Vagina (tissue), 2 donors: Measurements from ENCODE around the gene TENT5C.

Experiments used
- POLR2A ChIP-seq, 2 donors: fragments of 450-650 bp; IDR thresholded peaks; one replicate each; pipeline ENCODE4 v1.6.1; 2017; ENCODE audit warnings: antibody characterized with exemption in 2 of 2, mild to moderate bottlenecking in 2 of 2, moderate library complexity in 2 of 2
- POLR2AphosphoS5 ChIP-seq, 2 donors: sonication (generic); formaldehyde crosslinking; IDR thresholded peaks; one replicate each; pipeline ENCODE4 v1.9.0; 2017; ENCODE audit warnings: antibody characterized with exemption in 2 of 2, mild to moderate bottlenecking in 2 of 2, low read depth in 1 of 2; ENCODE audit not compliant: insufficient read depth in 1 of 2
- TF ChIP-seq, protein P1 (sequence below), 3 experiments: fragments of 450-650 bp in 2 of 3; fragments of 200-600 bp in 1 of 3; sonication (generic) in 1 of 3; IDR thresholded peaks; one replicate each; pipeline ENCODE4 v1.5.1; 2017 to 2019; ENCODE audit warnings: antibody characterized with exemption in 3 of 3, mild to moderate bottlenecking in 2 of 3, moderate library complexity in 2 of 3

DNA sequence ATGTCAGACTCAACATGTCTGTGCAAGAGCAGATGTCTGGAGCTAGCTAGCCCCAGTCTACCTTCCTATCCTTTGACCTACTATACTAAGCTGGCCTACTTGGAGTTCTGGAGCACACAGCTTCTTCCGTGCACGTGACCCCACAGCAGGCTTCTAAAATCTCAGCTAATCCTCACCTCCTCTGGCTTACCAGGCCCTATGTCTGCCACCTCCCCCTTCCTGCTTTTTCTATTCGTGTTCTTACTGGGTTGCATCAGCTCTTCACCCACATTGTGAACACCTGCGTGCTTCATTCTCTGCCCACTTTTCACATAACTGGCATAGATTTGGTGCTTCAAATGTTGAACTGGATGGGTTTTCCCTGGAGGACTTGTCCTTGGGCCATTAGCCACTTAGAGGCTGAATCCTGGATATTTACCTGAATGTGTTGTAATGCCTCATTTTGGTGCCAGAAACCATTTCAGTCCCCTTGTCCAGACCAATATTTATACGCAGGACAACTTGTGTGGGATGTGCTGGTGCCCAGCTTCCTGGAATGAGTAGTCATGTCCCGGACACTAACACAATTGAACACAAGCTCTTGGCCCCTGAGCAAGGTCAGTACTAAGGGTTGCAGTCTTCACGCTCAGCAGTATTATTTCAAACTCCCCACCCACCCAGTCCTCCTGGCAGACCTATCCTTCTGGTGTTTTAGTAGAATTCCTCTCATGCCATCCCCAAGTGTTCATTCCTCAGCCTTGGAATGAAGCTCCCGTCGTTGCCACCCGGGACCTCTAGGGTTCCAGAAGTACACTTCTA lies 24.0 kb downstream of the TENT5C start:
- TF ChIP-seq, protein P1, sequence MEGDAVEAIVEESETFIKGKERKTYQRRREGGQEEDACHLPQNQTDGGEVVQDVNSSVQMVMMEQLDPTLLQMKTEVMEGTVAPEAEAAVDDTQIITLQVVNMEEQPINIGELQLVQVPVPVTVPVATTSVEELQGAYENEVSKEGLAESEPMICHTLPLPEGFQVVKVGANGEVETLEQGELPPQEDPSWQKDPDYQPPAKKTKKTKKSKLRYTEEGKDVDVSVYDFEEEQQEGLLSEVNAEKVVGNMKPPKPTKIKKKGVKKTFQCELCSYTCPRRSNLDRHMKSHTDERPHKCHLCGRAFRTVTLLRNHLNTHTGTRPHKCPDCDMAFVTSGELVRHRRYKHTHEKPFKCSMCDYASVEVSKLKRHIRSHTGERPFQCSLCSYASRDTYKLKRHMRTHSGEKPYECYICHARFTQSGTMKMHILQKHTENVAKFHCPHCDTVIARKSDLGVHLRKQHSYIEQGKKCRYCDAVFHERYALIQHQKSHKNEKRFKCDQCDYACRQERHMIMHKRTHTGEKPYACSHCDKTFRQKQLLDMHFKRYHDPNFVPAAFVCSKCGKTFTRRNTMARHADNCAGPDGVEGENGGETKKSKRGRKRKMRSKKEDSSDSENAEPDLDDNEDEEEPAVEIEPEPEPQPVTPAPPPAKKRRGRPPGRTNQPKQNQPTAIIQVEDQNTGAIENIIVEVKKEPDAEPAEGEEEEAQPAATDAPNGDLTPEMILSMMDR (IDR thresholded peaks at IDR 0.05) = no peak
- no peak for TF ChIP-seq POLR2A (IDR thresholded peaks at IDR 0.05)
- TF ChIP-seq POLR2AphosphoS5 (IDR thresholded peaks at IDR 0.05; ENCODE audit: insufficient read depth in 1 of 2, low read depth in 1 of 2) = no peak
